HEK293 (cell line): ENCODE measurements around the gene C16orf92.
A peak's percentile ranks its signal among the peaks of the same experiment; 100 is the strongest.

Experiments
- EGR2 ChIP-seq: fragments of 450-650 bp; formaldehyde crosslinking; IDR thresholded peaks from 2 replicates; pipeline ENCODE4 v1.5.1; 2016; ENCODE audit warnings: low read depth, missing biosample characterization, missing genetic modification characterization
- GLI4 ChIP-seq: fragments of 450-650 bp; formaldehyde crosslinking; IDR thresholded peaks from 2 replicates; pipeline ENCODE4 v1.5.1; 2016; ENCODE audit warnings: missing biosample characterization, missing genetic modification characterization
- HOXA7 ChIP-seq: sonication (generic); formaldehyde crosslinking; IDR thresholded peaks from 2 replicates; pipeline ENCODE4 v1.8.1; 2022; ENCODE audit warnings: missing genetic modification reagents, borderline replicate concordance
- HOXC10 ChIP-seq: sonication (generic); formaldehyde crosslinking; IDR thresholded peaks from 2 replicates; pipeline ENCODE4 v1.8.1; 2023; ENCODE audit warnings: mild to moderate bottlenecking, missing genetic modification reagents
- MZF1 ChIP-seq: fragments of 450-650 bp; formaldehyde crosslinking; IDR thresholded peaks from 2 replicates; pipeline ENCODE4 v1.5.1; 2017; ENCODE audit warnings: missing biosample characterization, missing genetic modification characterization, borderline replicate concordance
- OSR2 ChIP-seq: fragments of 450-650 bp; formaldehyde crosslinking; IDR thresholded peaks from 2 replicates; pipeline ENCODE4 v1.5.1; 2016; ENCODE audit warnings: missing biosample characterization, missing genetic modification characterization
- PBX3 ChIP-seq: sonication (generic); formaldehyde crosslinking; IDR thresholded peaks from 2 replicates; pipeline ENCODE4 v1.8.1; 2022; ENCODE audit warnings: mild to moderate bottlenecking, moderate library complexity, missing genetic modification reagents
- SETDB1 ChIP-seq: IDR thresholded peaks from one replicate; pipeline ENCODE4 v1.6.1; 2017; ENCODE audit warnings: mild to moderate bottlenecking, low read length, moderate library complexity, mixed read lengths; ENCODE audit not compliant: insufficient read length
- TRIM28 ChIP-seq: IDR thresholded peaks from 2 replicates; pipeline ENCODE4 v1.6.1; 2011; ENCODE audit warnings: low read length, control low read depth, borderline replicate concordance
- ZBTB11 ChIP-seq: fragments of 450-650 bp; formaldehyde crosslinking; conservative IDR thresholded peaks from 2 replicates; pipeline ENCODE4 v1.5.1; 2016; ENCODE audit warnings: low read depth, missing biosample characterization, missing genetic modification characterization
- ZBTB17 ChIP-seq: fragments of 450-650 bp; formaldehyde crosslinking; IDR thresholded peaks from 2 replicates; pipeline ENCODE4 v1.5.1; 2016; ENCODE audit warnings: missing biosample characterization, missing genetic modification characterization
- ZBTB26 ChIP-seq: fragments of 450-650 bp; formaldehyde crosslinking; optimal IDR thresholded peaks from 2 replicates; pipeline ENCODE3; 2016; ENCODE audit warnings: missing biosample characterization, mild to moderate bottlenecking, missing genetic modification characterization
- ZBTB48 ChIP-seq: fragments of 450-650 bp; formaldehyde crosslinking; IDR thresholded peaks from 2 replicates; pipeline ENCODE4 v1.5.1; 2016; ENCODE audit warnings: missing biosample characterization, missing genetic modification characterization
- ZNF114 ChIP-seq: fragments of 450-650 bp; formaldehyde crosslinking; IDR thresholded peaks from 2 replicates; pipeline ENCODE4 v1.5.0; 2017; ENCODE audit warnings: missing biosample characterization, missing genetic modification characterization
- ZNF133 ChIP-seq: fragments of 450-650 bp; formaldehyde crosslinking; IDR thresholded peaks from 2 replicates; pipeline ENCODE4 v1.5.1; 2016; ENCODE audit warnings: missing biosample characterization, missing genetic modification characterization
- ZNF155 ChIP-seq: fragments of 450-650 bp; formaldehyde crosslinking; IDR thresholded peaks from 2 replicates; pipeline ENCODE4 v1.5.1; 2016; ENCODE audit warnings: missing biosample characterization, missing genetic modification characterization
- ZNF280D ChIP-seq: fragments of 450-650 bp; formaldehyde crosslinking; IDR thresholded peaks from 2 replicates; pipeline ENCODE4 v1.5.1; 2016; ENCODE audit warnings: missing biosample characterization, missing genetic modification characterization
- ZNF416 ChIP-seq: fragments of 450-650 bp; formaldehyde crosslinking; IDR thresholded peaks from 2 replicates; pipeline ENCODE4 v1.5.1; 2016; ENCODE audit warnings: missing biosample characterization, missing genetic modification characterization
- ZNF544 ChIP-seq: fragments of 450-650 bp; formaldehyde crosslinking; IDR thresholded peaks from 2 replicates; pipeline ENCODE4 v1.5.0; 2017; ENCODE audit warnings: missing biosample characterization, missing genetic modification characterization
- ZNF555 ChIP-seq: fragments of 450-650 bp; formaldehyde crosslinking; conservative IDR thresholded peaks from 2 replicates; pipeline ENCODE4 v1.5.1; 2017; ENCODE audit warnings: missing biosample characterization, mild to moderate bottlenecking, missing genetic modification characterization, inconsistent platforms
- ZNF626 ChIP-seq: fragments of 450-650 bp; sonication (Bioruptor Pico); formaldehyde crosslinking; IDR thresholded peaks from 2 replicates; pipeline ENCODE4 v1.5.1; 2018; ENCODE audit warnings: missing biosample characterization, missing genetic modification characterization, inconsistent platforms
- ZNF645 ChIP-seq: fragments of 450-650 bp; formaldehyde crosslinking; IDR thresholded peaks from 2 replicates; pipeline ENCODE4; 2016; ENCODE audit warnings: missing biosample characterization, missing genetic modification characterization
- ZNF670 ChIP-seq: fragments of 450-650 bp; formaldehyde crosslinking; IDR thresholded peaks from 2 replicates; pipeline ENCODE4 v1.5.1; 2016; ENCODE audit warnings: missing biosample characterization, missing genetic modification characterization, low read depth
- ZNF768 ChIP-seq: fragments of 450-650 bp; formaldehyde crosslinking; IDR thresholded peaks from 2 replicates; pipeline ENCODE4 v1.5.1; 2018; ENCODE audit warnings: missing biosample characterization, mild to moderate bottlenecking, missing genetic modification characterization
- ZNF776 ChIP-seq: fragments of 450-650 bp; formaldehyde crosslinking; IDR thresholded peaks from 2 replicates; pipeline ENCODE4 v1.5.0; 2017; ENCODE audit warnings: missing biosample characterization, missing genetic modification characterization, borderline replicate concordance
- ZNF843 ChIP-seq: fragments of 450-650 bp; formaldehyde crosslinking; IDR thresholded peaks from 2 replicates; pipeline ENCODE4 v1.5.1; 2016; ENCODE audit warnings: missing biosample characterization, missing genetic modification characterization
- ZSCAN30 ChIP-seq: fragments of 450-650 bp; IDR thresholded peaks from 2 replicates; pipeline ENCODE4 v1.5.1; 2018; ENCODE audit warnings: missing biosample characterization, mild to moderate bottlenecking, missing genetic modification characterization, moderate library complexity
- ZXDB ChIP-seq: fragments of 450-650 bp; formaldehyde crosslinking; IDR thresholded peaks from 2 replicates; pipeline ENCODE4 v1.5.1; 2016; ENCODE audit warnings: missing biosample characterization, missing genetic modification characterization

Gene C16orf92

GRCh38 chr16:30063893-30064728 lies 41.1 kb downstream of the C16orf92 start (continued):
- TF ChIP-seq ZNF280D (tag by site-specific recombination) (no peak), ZNF555 (tag by site-specific recombination) (no peak), ZBTB11 (tag by site-specific recombination) (peak; percentile 52), ZBTB48 (tag by site-specific recombination) (peak; percentile 93), PBX3 (CRISPR knock-in tag) (no peak), TRIM28 (0 out of 2 replicates have a peak, but pooled peaks have one; percentile 55), ZNF670 (no peak), HOXC10 (no peak), EGR2 (peak; percentile 65), HOXA7 (CRISPR knock-in tag) (no peak), ZNF114 (tag by site-specific recombination) (no peak), OSR2 (tag by site-specific recombination) (no peak), ZBTB17 (tag by site-specific recombination) (peak; percentile 47), ZNF843 (tag by site-specific recombination) (no peak), MZF1 (peak; percentile 68; the same call in 1 of the 2 replicates), ZNF416 (no peak), ZNF626 (tag by site-specific recombination) (no peak), ZXDB (tag by site-specific recombination) (peak; percentile 87), ZNF133 (no peak), GLI4 (tag by site-specific recombination) (no peak), ZBTB26 (tag by site-specific recombination) (no peak), ZNF645 (tag by site-specific recombination) (0 out of 2 replicates have a peak, but pooled peaks have one; percentile 56), ZNF776 (no peak), ZSCAN30 (tag by site-specific recombination) (peak; percentile 63), ZNF155 (tag by site-specific recombination) (no peak), ZNF768 (tag by site-specific recombination) (no peak), SETDB1 (no peak), ZNF544 (tag by site-specific recombination) (no peak)
